ENCODE results near the gene CLEC16A.

Gene CLEC16A

GRCh38 chr16:11056993-11057649, 112.8 kb downstream of the CLEC16A start:
- no peak for DNase-seq (ENCODE audit: low read depth in 2 of 2, low spot score in 1 of 2)

- DNase-seq (ENCODE audit: low read depth in 2 of 2, low spot score in 1 of 2) = no peak
Observed at GRCh38 chr16:11057711-11058345, 113.5 kb downstream of the CLEC16A start.

GRCh38 chr16:11058832-11059231, 114.5 kb downstream of the CLEC16A start:
- no peak for DNase-seq (ENCODE audit: low read depth in 2 of 2, low spot score in 1 of 2)

DNA sequence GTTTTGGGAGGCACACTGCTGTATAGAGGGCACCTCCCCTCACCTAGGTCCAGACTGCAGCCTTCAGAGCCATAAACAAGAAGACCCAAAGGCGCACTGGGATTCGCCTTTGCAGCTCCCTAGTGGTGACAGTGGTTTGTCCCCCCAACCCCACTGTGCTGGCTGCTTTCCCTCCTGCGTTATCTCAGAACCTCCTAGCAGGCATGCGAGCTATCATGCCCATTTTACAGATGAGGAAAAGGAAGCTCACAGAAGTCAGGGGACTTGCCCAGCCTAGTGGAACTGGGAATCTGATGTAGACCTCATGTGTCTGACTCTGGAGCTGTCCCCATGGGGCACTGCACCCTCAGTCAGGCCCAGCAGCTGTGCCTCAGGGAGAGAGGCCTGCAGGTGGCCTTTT, 115.2 kb downstream of the CLEC16A start:
- DNase-seq (ENCODE audit: low read depth in 2 of 2, low spot score in 1 of 2) = no peak

DNA sequence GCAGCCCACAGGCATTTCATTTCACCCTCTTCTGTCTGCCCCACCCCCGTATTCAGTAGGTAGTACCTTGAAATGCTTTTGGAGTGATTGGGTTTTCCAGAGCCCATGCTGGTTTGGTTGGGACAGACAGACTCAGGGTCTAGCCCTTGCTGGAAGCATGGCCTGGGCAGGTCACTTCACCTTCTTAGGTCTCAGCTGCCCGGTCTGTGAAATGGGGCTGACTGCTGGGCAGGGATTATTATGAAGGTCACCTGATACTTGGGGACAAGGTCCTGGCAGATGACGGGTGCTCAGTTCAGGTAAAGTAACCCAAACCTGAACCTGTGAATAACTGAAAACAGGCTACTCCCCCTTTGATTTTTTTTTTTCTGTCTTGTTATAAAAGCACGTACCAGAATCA, 116.0 kb downstream of the CLEC16A start:
- DNase-seq (ENCODE audit: low read depth in 2 of 2, low spot score in 1 of 2) = no peak

DNA sequence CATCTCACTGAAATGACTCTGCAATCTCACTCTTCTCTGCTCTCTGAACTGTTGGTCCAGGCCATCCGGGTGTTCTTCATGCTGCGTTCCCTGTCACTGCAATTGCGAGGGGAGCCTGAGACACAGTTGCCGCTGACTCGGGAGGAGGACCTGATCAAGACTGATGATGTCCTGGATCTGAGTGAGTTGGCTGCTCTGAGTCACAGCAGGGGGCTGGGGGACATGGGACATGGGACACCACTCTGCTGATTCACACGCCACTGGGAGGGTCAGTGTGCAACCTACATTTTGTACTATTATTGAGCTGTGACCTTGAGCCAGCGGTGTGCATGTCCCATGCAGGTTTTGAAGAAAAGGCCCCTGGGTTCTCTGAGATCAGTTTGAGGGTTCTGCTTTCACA, 116.5 kb downstream of the CLEC16A start:
- no peak for DNase-seq (ENCODE audit: low read depth in 2 of 2, low spot score in 1 of 2)

DNA sequence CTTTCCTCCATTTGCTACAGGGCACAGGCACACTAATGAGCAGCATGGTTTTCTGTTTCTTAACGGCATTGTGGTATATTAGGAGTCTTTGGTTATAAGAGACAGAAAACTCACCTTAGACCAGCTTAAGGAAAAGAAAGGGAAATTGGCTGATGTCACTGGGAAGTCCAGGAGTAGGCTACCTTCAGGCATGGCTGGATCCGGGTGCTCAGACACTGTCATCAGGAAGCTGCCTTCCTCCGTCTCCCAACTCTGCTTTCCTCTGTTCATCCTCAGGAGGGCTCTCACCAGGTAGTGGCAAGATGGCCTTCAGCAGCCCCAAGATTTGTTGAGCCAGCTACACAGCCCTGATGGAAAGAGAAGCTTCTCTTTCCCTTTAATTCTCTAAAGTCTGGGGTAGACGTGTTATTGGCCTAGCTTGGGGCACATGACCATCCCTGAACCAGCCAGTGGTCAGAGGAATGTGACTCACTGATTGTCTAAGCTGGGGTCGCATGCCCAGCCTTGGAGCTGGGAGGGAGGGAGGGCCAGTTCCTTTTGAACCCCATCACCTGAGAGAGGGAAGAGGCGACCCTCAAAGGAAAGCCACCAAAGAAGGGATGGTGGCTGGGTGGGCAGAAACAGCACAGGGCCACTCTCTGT, 117.4 kb downstream of the CLEC16A start:
- no peak for DNase-seq (ENCODE audit: low read depth in 2 of 2, low spot score in 1 of 2)

- DNase-seq (ENCODE audit: low read depth in 2 of 2, low spot score in 1 of 2) = no peak
Observed at GRCh38 chr16:11063448-11064201, 119.3 kb downstream of the CLEC16A start.

DNA sequence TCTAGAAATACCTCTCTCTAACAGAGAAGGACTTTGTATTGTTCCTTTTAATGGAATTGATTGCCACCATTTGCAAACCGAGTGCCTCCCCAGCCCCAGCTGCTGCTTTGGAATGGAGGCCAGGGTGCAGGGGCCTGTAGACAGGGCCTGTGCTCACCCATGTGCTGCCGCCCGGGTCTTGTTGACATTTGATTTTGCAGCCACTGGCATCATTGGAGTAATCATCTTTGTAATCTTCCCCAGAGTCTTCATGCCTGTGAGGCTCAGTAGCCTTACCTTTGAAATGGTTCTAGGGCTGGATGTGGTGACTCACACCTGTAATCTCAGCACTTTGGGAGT, 119.8 kb downstream of the CLEC16A start:
- DNase-seq (ENCODE audit: low read depth in 2 of 2, low spot score in 1 of 2) = no peak

DNA sequence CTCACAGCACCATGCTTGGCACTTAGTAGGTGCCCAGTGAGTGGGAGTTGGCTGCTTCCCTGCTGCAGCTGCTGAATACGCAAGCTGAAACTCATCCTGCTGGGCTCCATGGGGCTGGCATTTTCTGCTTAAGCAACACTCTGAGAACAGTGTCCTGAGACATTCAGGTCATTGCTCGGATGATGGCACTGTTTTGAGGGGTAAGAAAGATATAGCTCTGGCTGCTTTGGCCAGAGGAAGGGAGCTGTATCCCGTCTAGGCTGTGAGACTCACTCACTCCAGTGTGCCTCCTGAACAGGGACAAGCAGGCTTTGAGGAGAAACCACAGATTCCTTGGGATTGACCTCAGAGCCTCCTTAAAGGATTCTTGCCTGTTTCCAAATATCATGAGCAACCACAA, 120.5 kb downstream of the CLEC16A start:
- no peak for DNase-seq (ENCODE audit: low read depth in 2 of 2, low spot score in 1 of 2)

- no peak for DNase-seq (ENCODE audit: low read depth in 2 of 2, low spot score in 1 of 2)
Observed at GRCh38 chr16:11066261-11066870, 122.0 kb downstream of the CLEC16A start.

GRCh38 chr16:11067266-11067665, 122.9 kb downstream of the CLEC16A start:
- no peak for DNase-seq (ENCODE audit: low read depth in 2 of 2, low spot score in 1 of 2)

GRCh38 chr16:11067697-11068141, 123.4 kb downstream of the CLEC16A start:
- DNase-seq (ENCODE audit: low read depth in 2 of 2, low spot score in 1 of 2) = no peak

GRCh38 chr16:11071829-11072228, 127.5 kb downstream of the CLEC16A start:
- no peak for DNase-seq (ENCODE audit: low read depth in 2 of 2, low spot score in 1 of 2)

- no peak for DNase-seq (ENCODE audit: low read depth in 2 of 2, low spot score in 1 of 2)
Observed at GRCh38 chr16:11072420-11073153, 128.2 kb downstream of the CLEC16A start.

DNA sequence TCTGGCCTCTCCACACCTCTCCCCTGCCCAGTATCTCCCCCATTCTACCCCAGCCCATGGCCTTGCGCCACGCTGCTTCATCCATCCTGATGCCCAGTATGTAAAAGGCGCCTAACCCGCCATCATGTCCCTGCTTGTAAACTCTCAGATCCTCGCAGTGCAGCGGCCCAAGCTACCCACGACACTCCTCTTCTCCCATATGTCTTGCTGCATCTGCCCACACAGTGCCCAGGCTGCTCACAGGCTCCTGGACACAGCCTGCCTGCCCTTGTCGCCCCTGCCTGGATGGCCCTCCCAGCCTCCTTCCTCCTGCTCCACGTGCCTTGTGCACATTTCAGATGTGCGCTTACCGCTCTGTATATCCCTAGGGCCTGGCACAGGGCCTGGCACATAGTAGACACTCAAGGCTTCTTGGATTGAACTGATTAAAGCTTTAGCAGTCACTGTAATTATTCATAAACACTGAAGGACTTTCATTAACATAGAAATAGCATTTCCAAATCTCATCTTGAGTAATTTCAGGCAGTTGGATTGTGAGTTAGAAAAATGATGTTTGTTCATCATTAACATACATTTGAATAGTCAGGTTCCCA, 129.1 kb downstream of the CLEC16A start:
- DNase-seq (ENCODE audit: low read depth in 2 of 2, low spot score in 1 of 2) = no peak

GRCh38 chr16:11074131-11074530, 129.8 kb downstream of the CLEC16A start:
- no peak for DNase-seq (ENCODE audit: low read depth in 2 of 2, low spot score in 1 of 2)

GRCh38 chr16:11075163-11075562, 130.8 kb downstream of the CLEC16A start:
- DNase-seq (ENCODE audit: low read depth in 2 of 2, low spot score in 1 of 2) = no peak

GRCh38 chr16:11076259-11077018, 132.1 kb downstream of the CLEC16A start:
- DNase-seq (ENCODE audit: low read depth in 2 of 2, low spot score in 1 of 2) = peak; percentile 56 to 67

Measured in stimulated activated CD8-positive, alpha-beta memory T cell treated with anti-CD3 and anti-CD28 coated beads, Interleukin-4, amount 100 ng/mL, for 4 hours (primary cell).